ENCODE data around the gene ZNF444. TPM values are rescaled to one million over a fixed set of nuclear protein-coding genes. Genes with fewer than 3 reads are reported as not detected.
A peak's percentile ranks its signal among the peaks of the same experiment; 100 is the strongest.
"Not testable (repeated sequence)": the region's sequence is repeated elsewhere in the genome, so short reads cannot be mapped to it uniquely, and the experiment has no call there.

Gene ZNF444
- polyA plus RNA-seq, 1 donor (not counting 4 experiments of a cell fraction or from before 2014, with no cell fraction given), result 9.1 TPM

DNA sequence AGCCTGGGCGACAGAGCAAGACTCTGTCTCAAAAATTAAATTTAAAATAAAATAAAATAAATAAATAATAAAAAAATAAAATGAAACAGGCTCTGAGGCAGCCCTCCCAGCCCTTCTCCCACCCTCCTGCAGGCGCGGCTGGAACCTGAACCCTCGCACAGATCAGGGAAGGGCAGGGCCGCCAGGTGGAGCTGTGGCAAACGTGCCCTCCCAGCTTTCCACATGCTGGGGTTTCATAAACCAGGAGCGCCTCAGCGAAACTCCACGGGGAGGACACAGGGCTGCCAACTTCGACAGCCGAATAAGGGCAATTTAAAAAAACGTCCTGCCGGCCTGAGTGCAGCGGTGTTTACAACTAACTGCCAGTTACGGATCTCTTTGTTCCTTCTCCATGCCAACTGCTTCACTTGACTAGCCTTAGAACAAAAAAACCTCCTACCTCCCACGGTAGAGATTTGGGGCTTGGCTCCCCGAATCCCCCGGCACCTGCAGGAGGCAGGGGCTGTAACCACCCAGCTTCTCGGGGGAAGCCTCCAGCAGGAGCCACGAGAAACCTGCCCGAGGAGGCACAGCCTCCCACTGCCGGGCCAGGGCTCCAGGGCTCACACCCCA is 35.9 kb upstream of the ZNF444 start:
- no peak for TF ChIP-seq EZH2 (IDR thresholded peaks at IDR 0.05; ENCODE audit: low read length)
- TF ChIP-seq, protein P1, sequence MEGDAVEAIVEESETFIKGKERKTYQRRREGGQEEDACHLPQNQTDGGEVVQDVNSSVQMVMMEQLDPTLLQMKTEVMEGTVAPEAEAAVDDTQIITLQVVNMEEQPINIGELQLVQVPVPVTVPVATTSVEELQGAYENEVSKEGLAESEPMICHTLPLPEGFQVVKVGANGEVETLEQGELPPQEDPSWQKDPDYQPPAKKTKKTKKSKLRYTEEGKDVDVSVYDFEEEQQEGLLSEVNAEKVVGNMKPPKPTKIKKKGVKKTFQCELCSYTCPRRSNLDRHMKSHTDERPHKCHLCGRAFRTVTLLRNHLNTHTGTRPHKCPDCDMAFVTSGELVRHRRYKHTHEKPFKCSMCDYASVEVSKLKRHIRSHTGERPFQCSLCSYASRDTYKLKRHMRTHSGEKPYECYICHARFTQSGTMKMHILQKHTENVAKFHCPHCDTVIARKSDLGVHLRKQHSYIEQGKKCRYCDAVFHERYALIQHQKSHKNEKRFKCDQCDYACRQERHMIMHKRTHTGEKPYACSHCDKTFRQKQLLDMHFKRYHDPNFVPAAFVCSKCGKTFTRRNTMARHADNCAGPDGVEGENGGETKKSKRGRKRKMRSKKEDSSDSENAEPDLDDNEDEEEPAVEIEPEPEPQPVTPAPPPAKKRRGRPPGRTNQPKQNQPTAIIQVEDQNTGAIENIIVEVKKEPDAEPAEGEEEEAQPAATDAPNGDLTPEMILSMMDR (optimal IDR thresholded peaks at IDR 0.05 in 1 of 3, IDR thresholded peaks at IDR 0.05 in 1 of 3, conservative IDR thresholded peaks at IDR 0.05 in 1 of 3; ENCODE audit: extremely low read depth in 1 of 3, insufficient read depth in 2 of 3, low read length in 3 of 3), result peak; percentile 58 to 87 (median 86)
- DNase-seq (ENCODE audit: low read depth, low spot score) (no peak), FAIRE-seq (no peak)
- Histone ChIP-seq H2AFZ (ENCODE audit: control insufficient read depth, low read length) (no peak overlapping the region), H3K27me3 (ENCODE audit: control insufficient read depth, extremely low read depth, insufficient read depth, low read length) (no peaks in the 10 kb centered on the region), H3K9me3 (ENCODE audit: control insufficient read depth, low read depth, low read length) (no peaks in the 10 kb centered on the region), H3K27ac (ENCODE audit: control insufficient read depth, insufficient read depth, low read length) (peak overlapping the region; percentile 36), H3K36me3 (ENCODE audit: control insufficient read depth in 2 of 2, extremely low read depth in 1 of 2, insufficient read depth in 2 of 2, low read length in 2 of 2) (peaks cover 12 to 14% of the 10 kb centered on the region in 2 experiments), H4K20me1 (ENCODE audit: control insufficient read depth, extremely low read depth, insufficient read depth, low read length) (peaks cover 28% of the 10 kb centered on the region), H3K9ac (ENCODE audit: control insufficient read depth, extremely low read depth, insufficient read depth, low read length) (no peak overlapping the region), H3K79me2 (ENCODE audit: control insufficient read depth, insufficient read depth, low read length) (peaks cover 80% of the 10 kb centered on the region), H3K4me2 (ENCODE audit: control insufficient read depth, extremely low read depth, insufficient read depth, low read depth, low read length) (peak overlapping the region; percentile 16), H3K9me1 (ENCODE audit: control insufficient read depth, extremely low read depth, insufficient read depth, low read length) (no peaks in the 10 kb centered on the region), H3K4me1 (ENCODE audit: control insufficient read depth, extremely low read depth, insufficient read depth, low read length) (peaks cover 15% of the 10 kb centered on the region), H3K4me3 (ENCODE audit: control insufficient read depth in 2 of 3, extremely low read depth in 1 of 3, insufficient read depth in 2 of 3, low read depth in 1 of 3, low read length in 3 of 3) (no peak overlapping the region)
- dilution Hi-C loops (cut with MboI; ENCODE audit: extremely low pct_ligation_motif_present, low sequenced_read_pairs), result no loop called here

DNA sequence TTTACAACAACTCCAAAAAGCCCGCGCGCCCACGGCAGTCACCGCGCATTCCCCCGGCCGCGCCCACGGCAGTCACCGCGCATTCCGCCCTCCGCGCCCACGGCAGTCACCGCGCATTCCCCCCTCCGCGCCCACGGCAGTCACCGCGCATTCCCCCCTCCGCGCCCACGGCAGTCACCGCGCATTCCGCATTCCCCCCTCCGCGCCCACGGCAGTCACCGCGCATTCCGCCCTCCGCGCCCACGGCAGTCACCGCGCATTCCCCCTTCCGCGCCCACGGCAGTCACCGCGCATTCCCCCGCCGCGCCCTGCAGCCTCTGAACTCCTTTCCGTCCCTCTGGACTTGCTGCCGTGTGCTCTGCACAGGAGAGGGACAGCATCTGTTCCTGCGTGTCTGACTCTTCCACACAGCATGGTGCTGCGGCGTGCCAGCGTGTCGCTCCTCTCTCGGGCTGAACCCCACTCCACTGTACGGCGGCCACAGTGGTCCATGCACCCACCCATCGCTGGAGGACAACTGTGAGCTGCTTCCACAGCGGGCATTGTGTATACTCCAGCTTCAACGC is 35.2 kb upstream of the ZNF444 start:
- FAIRE-seq; H2AFZ ChIP-seq (ENCODE audit: control insufficient read depth, low read length); H3K4me3 ChIP-seq (ENCODE audit: control insufficient read depth in 2 of 3, extremely low read depth in 1 of 3, insufficient read depth in 2 of 3, low read depth in 1 of 3, low read length in 3 of 3); dilution Hi-C loops (cut with MboI; ENCODE audit: extremely low pct_ligation_motif_present, low sequenced_read_pairs); H3K27me3 ChIP-seq (ENCODE audit: control insufficient read depth, extremely low read depth, insufficient read depth, low read length); H3K9me1 ChIP-seq (ENCODE audit: control insufficient read depth, extremely low read depth, insufficient read depth, low read length); DNase-seq (ENCODE audit: low read depth, low spot score); H3K9me3 ChIP-seq (ENCODE audit: control insufficient read depth, low read depth, low read length); H3K9ac ChIP-seq (ENCODE audit: control insufficient read depth, extremely low read depth, insufficient read depth, low read length); H3K4me2 ChIP-seq (ENCODE audit: control insufficient read depth, extremely low read depth, insufficient read depth, low read depth, low read length); H3K27ac ChIP-seq (ENCODE audit: control insufficient read depth, insufficient read depth, low read length): not testable (repeated sequence)
- Histone ChIP-seq H3K79me2 (ENCODE audit: control insufficient read depth, insufficient read depth, low read length) (peaks cover 80% of the 10 kb centered on the region), H3K4me1 (ENCODE audit: control insufficient read depth, extremely low read depth, insufficient read depth, low read length) (peaks cover 15% of the 10 kb centered on the region), H4K20me1 (ENCODE audit: control insufficient read depth, extremely low read depth, insufficient read depth, low read length) (peaks cover 28% of the 10 kb centered on the region), H3K36me3 (ENCODE audit: control insufficient read depth in 2 of 2, extremely low read depth in 1 of 2, insufficient read depth in 2 of 2, low read length in 2 of 2) (peaks cover 12 to 13% of the 10 kb centered on the region in 2 experiments)

Measured in keratinocyte (primary cell).